ENCODE measurements around the gene CHCHD3.

CHCHD3 gene

GRCh38 chr7:132738254-132738653 lies 343.6 kb downstream of the CHCHD3 start:
- no peak for DNase-seq (ENCODE audit: low spot score)

GRCh38 chr7:132735476-132735875 lies 346.4 kb downstream of the CHCHD3 start:
- no peak for DNase-seq (ENCODE audit: low spot score)

Data from activated CD4-positive, alpha-beta T cell treated with anti-CD3 and anti-CD28 coated beads, Interleukin-2, Interleukin-4, amounts not matched to agents 100 ng/mL and 50 ng/mL, durations not matched to agents 16 hours and 8 hours (primary cell).